ENCODE results near the gene CRBN.

DNA sequence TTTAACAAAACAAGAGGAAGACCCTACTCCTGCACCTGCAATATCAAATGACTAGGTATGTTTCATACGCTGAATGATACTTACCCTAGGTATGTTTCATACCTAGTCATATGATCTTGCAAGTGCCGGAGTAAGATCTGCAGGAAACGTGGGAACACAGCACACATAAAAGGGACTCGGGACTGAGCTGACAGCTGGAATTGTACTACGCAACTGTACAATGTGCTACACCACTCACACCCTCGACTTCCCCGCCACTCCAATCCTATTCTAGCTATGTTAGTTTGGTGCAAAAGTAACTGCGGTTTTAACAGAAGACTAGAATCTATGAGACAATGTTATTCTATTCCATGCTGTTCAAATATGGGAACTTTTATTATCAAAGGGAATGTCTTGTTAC is 22.0 kb downstream of the CRBN start:
- TF ChIP-seq, protein P1, sequence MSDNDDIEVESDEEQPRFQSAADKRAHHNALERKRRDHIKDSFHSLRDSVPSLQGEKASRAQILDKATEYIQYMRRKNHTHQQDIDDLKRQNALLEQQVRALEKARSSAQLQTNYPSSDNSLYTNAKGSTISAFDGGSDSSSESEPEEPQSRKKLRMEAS (IDR thresholded peaks at IDR 0.05): no peak
- TF ChIP-seq CEBPB (IDR thresholded peaks at IDR 0.05) (no peak), ZBTB7A (IDR thresholded peaks at IDR 0.05; ENCODE audit: low read depth) (no peak), TCF12 (IDR thresholded peaks at IDR 0.05; ENCODE audit: low read depth) (no peak), EP300 (IDR thresholded peaks at IDR 0.05; ENCODE audit: borderline replicate concordance) (no peak)
- TF ChIP-seq, protein P2, sequence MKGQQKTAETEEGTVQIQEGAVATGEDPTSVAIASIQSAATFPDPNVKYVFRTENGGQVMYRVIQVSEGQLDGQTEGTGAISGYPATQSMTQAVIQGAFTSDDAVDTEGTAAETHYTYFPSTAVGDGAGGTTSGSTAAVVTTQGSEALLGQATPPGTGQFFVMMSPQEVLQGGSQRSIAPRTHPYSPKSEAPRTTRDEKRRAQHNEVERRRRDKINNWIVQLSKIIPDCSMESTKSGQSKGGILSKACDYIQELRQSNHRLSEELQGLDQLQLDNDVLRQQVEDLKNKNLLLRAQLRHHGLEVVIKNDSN (IDR thresholded peaks at IDR 0.05): no peak
- TF ChIP-seq, protein P3, sequence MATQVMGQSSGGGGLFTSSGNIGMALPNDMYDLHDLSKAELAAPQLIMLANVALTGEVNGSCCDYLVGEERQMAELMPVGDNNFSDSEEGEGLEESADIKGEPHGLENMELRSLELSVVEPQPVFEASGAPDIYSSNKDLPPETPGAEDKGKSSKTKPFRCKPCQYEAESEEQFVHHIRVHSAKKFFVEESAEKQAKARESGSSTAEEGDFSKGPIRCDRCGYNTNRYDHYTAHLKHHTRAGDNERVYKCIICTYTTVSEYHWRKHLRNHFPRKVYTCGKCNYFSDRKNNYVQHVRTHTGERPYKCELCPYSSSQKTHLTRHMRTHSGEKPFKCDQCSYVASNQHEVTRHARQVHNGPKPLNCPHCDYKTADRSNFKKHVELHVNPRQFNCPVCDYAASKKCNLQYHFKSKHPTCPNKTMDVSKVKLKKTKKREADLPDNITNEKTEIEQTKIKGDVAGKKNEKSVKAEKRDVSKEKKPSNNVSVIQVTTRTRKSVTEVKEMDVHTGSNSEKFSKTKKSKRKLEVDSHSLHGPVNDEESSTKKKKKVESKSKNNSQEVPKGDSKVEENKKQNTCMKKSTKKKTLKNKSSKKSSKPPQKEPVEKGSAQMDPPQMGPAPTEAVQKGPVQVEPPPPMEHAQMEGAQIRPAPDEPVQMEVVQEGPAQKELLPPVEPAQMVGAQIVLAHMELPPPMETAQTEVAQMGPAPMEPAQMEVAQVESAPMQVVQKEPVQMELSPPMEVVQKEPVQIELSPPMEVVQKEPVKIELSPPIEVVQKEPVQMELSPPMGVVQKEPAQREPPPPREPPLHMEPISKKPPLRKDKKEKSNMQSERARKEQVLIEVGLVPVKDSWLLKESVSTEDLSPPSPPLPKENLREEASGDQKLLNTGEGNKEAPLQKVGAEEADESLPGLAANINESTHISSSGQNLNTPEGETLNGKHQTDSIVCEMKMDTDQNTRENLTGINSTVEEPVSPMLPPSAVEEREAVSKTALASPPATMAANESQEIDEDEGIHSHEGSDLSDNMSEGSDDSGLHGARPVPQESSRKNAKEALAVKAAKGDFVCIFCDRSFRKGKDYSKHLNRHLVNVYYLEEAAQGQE (IDR thresholded peaks at IDR 0.05; ENCODE audit: low read depth): no peak
